GM19438 (cell line): ENCODE data around the gene RBM19.

Source experiments
- ATAC-seq: cut with Tn5 transposase; IDR thresholded peaks from one replicate; pipeline ENCODE4 v1.9.1; 2021; ENCODE audit warnings: low read depth; ENCODE audit not compliant: unreplicated experiment

The RBM19 gene

GRCh38 chr12:113862590-113863454 lies 103.3 kb downstream of the RBM19 start:
- no peak for ATAC-seq

DNA sequence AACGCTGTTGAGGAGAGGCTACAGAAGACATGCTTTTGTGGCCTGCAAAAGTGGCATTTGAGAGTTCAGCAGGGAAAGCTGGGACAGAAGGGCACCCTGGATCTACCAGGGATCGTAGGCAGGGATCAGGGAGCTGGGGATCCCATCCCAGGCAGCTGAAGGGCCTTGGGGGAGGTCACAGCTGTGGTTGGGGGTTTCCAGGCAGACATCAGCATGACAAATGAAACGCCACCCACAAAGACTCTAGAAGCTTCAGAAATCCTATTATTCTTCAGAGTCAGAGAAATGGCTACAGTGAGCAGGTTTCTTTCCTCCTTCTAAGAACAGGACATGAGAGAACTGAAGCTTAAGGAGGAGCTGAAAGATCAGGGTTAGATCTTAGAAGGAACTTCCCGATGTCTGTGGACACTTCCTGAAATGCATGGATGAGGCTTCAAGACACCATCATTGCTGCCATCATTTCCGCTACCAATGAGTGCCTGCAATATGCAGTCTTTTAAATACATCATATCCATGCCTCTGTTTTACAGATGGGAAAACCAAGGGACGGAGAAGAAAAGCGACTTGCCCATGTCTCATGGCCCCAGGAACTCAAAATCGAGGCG lies 104.3 kb downstream of the RBM19 start:
- no peak for ATAC-seq

- ATAC-seq = no peak
Observed at GRCh38 chr12:113860950-113861349, 105.2 kb downstream of the RBM19 start.

GRCh38 chr12:113860059-113860820 lies 105.9 kb downstream of the RBM19 start:
- ATAC-seq = no peak

GRCh38 chr12:113858841-113859386 lies 107.2 kb downstream of the RBM19 start:
- no peak for ATAC-seq

- ATAC-seq = no peak
Observed at GRCh38 chr12:113857371-113857770, 108.8 kb downstream of the RBM19 start.

DNA sequence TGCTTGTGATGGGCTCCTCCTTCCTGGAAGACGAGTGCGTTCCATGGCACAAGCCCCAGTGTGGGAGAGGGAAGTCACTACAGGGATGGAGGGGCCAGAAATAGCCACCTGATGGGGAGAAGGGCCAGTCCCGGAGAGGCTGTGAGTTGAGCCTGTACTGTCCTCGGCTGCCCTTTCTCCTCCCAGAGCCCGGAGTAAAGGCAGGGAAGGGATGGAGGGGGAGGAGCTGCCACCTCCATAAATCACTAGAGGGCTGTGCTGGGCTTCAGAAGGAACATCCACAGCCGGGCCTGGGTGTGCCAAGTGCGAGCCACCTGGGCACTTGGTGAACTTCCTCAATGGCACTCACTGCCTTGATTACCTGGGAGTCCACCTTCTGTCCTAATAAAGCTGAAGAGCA lies 110.1 kb downstream of the RBM19 start:
- ATAC-seq = no peak

- no peak for ATAC-seq
Observed at GRCh38 chr12:113854385-113855142, 111.6 kb downstream of the RBM19 start.

- ATAC-seq = no peak
Observed at GRCh38 chr12:113853491-113853890, 112.6 kb downstream of the RBM19 start.

- ATAC-seq = no peak
Observed at GRCh38 chr12:113852695-113853490, 113.2 kb downstream of the RBM19 start.

DNA sequence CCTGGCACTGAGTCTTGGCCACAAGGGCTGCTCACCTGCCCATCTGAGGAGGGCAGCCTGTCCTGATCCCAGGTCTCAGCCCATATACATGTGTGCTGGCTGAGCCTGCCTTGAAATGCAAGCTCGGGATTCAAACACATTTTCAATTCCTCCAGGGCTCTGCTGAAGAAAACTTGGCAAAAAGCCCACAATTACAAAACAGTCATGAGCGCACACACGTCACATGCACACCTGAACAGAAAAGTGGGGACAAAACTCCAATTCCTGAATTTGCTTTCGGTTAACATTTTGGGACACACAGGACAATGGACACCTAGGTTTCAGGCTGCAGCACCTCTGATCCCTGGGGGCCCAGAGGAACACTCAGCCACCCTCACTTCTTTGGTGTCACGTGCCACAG lies 113.9 kb downstream of the RBM19 start:
- ATAC-seq = no peak

DNA sequence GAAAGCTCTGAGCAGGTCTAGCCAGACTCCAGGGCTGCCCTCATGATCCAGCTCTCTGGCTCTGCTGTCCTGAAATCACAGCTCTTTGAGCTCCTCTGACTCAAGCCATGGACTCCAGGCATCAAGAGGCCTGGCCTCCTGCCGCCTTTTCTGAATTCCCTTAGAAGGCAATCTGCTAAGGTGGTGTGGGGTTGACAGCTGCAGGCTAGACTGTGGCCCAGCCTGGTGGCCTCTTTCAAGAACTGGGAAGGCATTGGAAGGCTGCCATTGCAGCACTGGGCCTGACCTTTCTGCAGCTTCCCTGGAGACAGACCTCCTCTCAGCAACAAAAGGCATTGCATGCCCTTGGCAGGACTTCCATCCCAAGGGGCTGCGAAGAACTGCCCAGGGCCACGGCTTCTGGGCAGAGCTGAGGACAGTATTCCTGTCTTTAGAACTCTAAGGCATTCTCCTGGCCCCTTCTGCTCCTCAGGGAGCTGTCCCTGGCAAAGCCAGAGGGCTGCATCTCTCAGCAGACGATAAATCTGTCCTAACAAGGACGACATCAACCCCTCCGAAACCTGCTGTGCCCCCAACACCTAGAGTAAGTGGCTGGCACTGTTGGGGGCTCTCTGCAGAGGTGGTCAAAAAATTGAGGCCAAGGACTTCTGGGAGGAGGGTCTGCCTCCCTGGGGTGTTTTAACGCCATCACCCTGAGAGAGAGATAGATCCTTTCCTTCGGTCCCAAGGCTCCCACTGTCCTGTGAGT lies 115.6 kb downstream of the RBM19 start:
- ATAC-seq = no peak

- ATAC-seq = no peak
Observed at GRCh38 chr12:113847856-113848255, 118.3 kb downstream of the RBM19 start.

DNA sequence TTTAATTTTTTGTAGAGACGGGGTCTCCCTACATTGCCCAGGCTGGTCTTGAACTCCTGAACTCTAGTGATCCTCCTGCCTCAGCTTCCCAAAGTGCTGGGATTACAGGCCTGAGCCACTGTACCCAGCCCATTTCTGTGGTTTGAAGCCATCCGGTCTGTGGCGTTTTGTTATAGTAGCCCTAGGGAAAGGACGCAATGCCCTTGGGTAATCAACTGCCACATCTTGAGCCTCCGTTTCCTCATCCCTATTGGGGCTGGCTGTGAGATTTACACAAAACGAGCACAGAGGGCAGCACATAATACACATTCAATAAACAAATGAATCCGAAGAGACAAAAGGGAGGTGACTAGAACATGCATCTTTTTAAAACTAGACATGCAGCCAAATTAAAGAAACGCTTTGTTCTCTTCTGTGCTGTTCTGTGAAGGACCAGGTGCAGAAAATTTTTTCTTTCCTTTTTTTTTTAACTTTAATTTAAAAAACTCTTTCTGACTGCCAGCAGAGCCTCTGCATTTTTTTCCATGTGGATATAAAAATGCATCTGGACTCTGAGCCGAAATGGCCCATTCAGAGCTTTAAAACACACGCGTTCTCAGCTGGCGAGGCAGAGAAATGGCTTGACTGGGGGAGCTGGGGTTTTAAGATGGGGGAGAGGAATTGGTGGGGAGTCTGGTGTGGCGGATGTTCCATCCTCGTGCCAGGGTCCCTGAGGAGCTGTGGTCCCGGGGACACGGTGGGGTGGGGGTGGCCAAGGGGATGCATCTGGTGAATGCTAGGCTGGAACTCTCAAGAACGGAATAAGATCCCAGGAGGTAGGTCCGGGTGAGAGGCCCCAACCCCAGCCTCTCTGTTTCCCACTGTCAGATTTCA lies 119.0 kb downstream of the RBM19 start:
- no peak for ATAC-seq

- no peak for ATAC-seq
Observed at GRCh38 chr12:113845900-113846674, 120.0 kb downstream of the RBM19 start.

DNA sequence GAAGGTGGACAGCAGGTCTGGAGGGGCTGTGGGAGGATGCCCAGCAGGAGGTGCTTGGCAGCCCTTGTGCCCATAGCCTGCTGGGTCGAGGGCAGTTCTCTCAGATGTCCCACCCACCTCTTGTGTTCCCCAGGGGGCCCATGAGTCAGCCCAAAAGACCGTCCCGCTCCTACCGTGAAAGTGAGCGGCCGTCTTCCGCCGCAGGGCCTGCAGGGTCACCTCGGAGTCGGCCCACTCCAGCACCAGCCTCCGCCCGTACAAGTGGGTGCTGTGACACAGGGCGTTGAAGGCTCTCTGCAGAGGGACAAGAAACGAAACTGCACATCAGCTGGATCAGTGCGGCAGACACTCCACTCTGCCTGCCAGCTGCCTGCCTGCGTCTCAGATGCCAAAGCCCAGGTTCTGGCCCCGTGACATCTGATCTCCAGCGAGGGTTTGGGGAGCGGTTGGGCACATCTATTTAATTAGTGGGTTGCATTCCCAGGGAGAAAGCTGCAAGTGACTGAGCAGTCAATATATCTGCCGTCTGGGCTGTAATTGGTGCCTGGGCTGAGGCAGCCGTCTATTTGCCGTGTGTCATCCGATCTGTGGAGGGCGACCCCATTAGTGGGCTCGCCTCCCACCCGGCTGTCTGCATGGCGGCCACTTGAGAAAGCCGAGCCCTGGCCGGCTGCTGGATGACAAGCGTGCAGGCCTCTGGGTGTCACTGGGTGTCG lies 121.5 kb downstream of the RBM19 start:
- ATAC-seq = no peak

DNA sequence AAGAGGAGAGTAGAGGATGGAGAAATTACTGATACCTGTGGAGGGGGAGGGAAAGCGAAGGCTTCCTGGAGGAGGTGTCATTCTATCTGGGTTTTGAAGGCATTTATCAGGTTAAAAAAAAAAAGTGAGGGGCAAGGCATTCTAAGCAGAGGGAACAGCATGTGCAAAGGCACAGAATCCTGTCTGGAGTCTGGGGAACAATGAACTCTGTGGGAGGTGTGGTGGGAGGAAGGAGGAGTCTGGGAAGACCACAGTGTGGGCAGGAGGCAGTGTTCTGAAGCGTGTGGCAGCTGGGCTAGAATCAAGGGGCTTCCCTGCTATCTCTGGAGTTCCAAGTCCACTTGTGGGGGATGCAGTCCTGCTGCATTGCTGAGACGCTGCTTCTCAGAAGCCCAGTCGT lies 123.4 kb downstream of the RBM19 start:
- no peak for ATAC-seq
